HCT116 (cell line): ENCODE data around the gene GRIN3A.

ENCODE experiments used
- CBX3 ChIP-seq: IDR thresholded peaks from 2 replicates; pipeline ENCODE4 v1.6.1; 2012; ENCODE audit warnings: low read depth
- POLR2A ChIP-seq: IDR thresholded peaks from 2 replicates; pipeline ENCODE4 v1.7.0; 2011; ENCODE audit warnings: borderline replicate concordance; ENCODE audit not compliant: insufficient read depth, insufficient read length; ENCODE audit errors: extremely low read depth
- POLR2AphosphoS5 ChIP-seq: IDR thresholded peaks from 2 replicates; pipeline ENCODE4 v1.6.1; 2011; ENCODE audit warnings: mild to moderate bottlenecking, low read depth, low read length, moderate library complexity
- TF ChIP-seq, protein P1 (sequence below), 3 experiments: fragments of 200-600 bp in 1 of 3; sonication (generic) in 1 of 3; IDR thresholded peaks in 2 of 3; conservative IDR thresholded peaks in 1 of 3; 2 replicates each; pipeline ENCODE4 v1.5.1; 2012 to 2017; ENCODE audit warnings: low read depth in 2 of 3, low read length in 2 of 3, antibody characterized with exemption in 1 of 3, borderline replicate concordance in 1 of 3, control low read depth in 1 of 3, mild to moderate bottlenecking in 1 of 3, mixed read lengths in 1 of 3, mixed run types in 1 of 3, moderate library complexity in 1 of 3; ENCODE audit not compliant: insufficient read depth in 1 of 3

- TF ChIP-seq POLR2AphosphoS5 (no peak), CBX3 (no peak), POLR2A (no peak)
- TF ChIP-seq, protein P1, sequence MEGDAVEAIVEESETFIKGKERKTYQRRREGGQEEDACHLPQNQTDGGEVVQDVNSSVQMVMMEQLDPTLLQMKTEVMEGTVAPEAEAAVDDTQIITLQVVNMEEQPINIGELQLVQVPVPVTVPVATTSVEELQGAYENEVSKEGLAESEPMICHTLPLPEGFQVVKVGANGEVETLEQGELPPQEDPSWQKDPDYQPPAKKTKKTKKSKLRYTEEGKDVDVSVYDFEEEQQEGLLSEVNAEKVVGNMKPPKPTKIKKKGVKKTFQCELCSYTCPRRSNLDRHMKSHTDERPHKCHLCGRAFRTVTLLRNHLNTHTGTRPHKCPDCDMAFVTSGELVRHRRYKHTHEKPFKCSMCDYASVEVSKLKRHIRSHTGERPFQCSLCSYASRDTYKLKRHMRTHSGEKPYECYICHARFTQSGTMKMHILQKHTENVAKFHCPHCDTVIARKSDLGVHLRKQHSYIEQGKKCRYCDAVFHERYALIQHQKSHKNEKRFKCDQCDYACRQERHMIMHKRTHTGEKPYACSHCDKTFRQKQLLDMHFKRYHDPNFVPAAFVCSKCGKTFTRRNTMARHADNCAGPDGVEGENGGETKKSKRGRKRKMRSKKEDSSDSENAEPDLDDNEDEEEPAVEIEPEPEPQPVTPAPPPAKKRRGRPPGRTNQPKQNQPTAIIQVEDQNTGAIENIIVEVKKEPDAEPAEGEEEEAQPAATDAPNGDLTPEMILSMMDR (IDR thresholded peaks at IDR 0.05 in 2 of 3, conservative IDR thresholded peaks at IDR 0.05 in 1 of 3; ENCODE audit: borderline replicate concordance in 1 of 3, insufficient read depth in 1 of 3, low read depth in 2 of 3, low read length in 2 of 3), result no peak
Measured at GRCh38 chr9:101582553-101582952, 155.9 kb downstream of the GRIN3A start.
